Daoy (cell line): ENCODE results near the gene ITGA3. TPM values are rescaled to one million over a fixed set of nuclear protein-coding genes. Genes with fewer than 3 reads are reported as not detected.

Source experiments
- DNase-seq: peaks from one replicate; pipeline ENCODE4 v3.0.0-alpha.2; 2015; ENCODE audit warnings: low read depth
- total RNA-seq: library from RNA; depleted of rRNA; stranded (reverse); fragments of >200 nt; shearing (Covaris generic); gene quantifications from 2 replicates; pipeline ENCODE4 v1.2.3, GENCODE V29; 2014

The ITGA3 gene
- total RNA-seq, 1 experiment from 2014 or later: 70.8 TPM

DNA sequence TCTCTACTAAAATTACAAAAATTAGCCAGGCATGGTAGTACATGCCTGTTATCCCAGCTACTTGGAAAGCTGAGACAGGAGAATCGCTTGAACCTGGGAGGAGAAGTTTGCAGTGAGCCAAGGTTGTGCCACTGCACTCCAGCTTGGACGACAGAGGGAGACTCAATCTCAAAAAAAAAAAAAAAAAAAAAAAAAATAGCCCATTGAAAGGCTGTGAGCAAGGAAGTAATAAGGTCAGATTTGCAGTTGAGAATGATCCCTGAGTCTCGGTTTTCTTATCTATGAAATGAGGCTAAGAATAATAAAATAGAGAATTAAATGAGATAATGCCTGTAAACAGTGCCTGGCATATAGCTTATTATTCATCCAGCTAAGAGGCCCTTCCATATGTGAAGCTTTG, 37.9 kb downstream of the ITGA3 start:
- no peak for DNase-seq

GRCh38 chr17:50094243-50094752, 38.4 kb downstream of the ITGA3 start:
- DNase-seq: peak; percentile 83

DNA sequence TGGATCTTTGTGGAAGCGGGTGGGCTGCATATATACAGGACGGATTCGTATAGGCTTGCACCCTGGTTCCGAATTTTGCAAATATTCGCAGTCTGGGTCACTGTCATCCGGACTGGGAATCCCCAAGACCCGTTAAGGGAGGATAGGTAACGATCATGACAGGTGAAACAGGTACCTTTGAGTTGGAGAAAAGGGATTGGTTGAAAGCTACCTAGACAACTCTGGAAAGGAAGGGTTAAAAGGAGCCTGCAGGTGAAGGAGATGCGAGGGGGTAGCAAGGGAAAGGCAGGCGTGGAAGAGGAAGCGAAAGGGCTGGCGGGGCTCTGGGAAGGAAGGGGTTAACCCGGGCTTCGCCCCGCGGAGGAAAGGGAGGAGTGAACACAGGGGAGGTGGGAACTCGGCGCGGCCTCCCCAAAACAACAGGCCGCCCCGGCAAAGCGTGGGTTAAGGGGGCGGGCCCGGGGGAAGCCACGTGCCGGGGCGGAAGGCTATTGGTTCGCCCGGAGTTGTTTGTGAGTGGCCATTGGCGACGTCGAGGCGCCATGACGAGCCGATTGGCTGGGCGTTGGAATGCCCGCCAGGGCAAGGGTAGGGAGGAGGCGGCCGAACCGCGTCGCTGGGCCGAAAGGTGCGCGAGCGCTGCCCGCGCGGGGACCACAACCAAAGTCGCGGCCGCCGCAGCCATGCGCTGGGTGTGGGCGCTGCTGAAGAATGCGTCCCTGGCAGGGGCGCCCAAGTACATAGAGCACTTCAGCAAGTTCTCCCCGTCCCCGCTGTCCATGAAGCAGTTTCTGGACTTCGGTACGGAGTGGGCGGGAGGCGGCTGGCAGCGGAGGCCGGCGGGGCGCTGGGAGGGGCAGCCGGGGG, 39.1 kb downstream of the ITGA3 start, which contains the start of gene PDK2:
Gene PDK2, plus strand, starts transcription at position 599 of the 867 bp plus-strand sequence. Its CDS starts 85 bp downstream, at position 684.
- peak; percentile 93 for DNase-seq

DNA sequence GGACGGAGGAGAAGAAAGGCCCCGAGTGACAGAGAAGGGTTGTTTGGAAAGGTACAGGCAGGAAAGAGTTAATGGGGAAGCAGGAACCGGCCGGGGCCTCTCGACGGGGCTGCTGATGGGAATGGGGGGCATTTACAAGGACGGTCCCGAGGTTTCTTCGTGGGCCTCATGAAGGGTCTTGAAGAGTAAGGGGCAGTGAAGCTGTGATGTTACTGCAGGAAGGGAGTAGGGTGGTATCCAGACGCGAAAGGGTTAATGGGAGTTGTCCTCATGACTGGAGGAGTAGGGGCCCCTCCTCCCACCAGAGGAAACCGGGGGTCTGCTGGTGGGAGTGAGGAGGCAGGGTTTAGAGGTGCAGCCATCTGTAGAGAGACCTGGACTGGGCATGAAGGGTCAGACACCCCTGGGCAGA, 39.7 kb downstream of the ITGA3 start:
- DNase-seq: no peak

- no peak for DNase-seq
These were observed 40.2 kb downstream of the ITGA3 start for GRCh38 chr17:50096092-50096491.

- DNase-seq: no peak
These were observed 40.8 kb downstream of the ITGA3 start for GRCh38 chr17:50096758-50097157.

- DNase-seq: no peak
These were observed 41.5 kb downstream of the ITGA3 start for GRCh38 chr17:50097455-50097854.

- DNase-seq: no peak
These were observed 42.0 kb downstream of the ITGA3 start for GRCh38 chr17:50097926-50098325.

DNA sequence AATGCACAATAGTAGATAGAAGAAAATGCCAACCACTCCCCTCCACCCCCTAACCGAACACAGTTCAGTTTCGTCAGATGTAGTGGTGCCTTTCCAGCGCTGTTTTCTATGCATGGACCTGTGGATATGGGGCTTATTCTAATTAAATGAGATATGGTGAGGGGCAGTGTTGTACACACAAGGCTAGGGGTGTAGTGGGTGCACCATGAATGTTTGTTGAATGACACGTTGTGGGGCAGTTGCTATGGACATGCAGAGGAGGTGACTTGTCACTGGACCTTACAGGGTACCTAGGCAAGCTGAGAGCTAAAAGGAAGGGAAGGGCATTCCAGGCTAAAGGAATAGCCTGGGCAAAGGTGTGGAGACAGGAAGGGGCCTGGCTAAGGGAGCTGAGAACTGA, 42.7 kb downstream of the ITGA3 start:
- DNase-seq: no peak

DNA sequence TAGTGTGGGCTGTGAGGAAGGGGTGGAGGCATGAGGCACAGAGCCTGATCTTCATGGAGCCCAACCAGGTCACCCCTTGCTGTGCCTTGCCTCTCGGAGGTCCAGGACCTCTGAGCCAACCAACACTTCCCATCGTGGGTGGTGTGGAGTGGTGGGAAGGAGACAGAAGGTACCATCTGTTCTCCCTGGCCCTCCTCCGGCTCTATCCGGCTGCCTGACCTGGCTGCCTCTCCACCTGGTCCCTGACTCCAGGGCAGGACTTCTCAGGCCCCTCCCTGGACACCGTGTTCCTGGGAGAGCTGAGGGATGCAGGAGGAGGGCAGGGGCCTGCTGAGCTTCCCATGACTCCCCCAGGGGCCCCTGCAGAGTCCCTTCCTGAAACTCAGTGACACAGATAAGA, 43.1 kb downstream of the ITGA3 start:
- no peak for DNase-seq

DNA sequence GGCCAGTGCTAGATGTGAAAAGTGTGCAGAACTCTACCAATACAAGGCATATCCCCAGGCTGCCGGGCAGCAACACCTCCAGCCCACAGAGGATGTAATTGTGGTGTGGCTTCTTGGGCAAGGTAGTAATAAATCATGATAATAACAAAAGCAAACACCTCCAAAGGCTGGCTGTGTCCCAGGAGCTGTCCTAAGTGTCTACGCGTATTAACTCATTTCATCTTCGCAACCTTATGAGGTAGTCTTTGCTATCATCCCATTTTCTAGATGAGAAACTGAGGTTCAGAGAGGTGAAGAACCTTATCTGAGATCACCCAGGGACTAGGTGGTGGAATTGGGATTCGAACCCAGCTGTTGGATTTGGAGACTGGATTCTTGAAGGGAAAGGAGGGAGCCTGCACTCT, 44.6 kb downstream of the ITGA3 start:
- DNase-seq: peak; percentile 37

GRCh38 chr17:50100921-50101345, 45.0 kb downstream of the ITGA3 start:
- peak; percentile 35 for DNase-seq

DNA sequence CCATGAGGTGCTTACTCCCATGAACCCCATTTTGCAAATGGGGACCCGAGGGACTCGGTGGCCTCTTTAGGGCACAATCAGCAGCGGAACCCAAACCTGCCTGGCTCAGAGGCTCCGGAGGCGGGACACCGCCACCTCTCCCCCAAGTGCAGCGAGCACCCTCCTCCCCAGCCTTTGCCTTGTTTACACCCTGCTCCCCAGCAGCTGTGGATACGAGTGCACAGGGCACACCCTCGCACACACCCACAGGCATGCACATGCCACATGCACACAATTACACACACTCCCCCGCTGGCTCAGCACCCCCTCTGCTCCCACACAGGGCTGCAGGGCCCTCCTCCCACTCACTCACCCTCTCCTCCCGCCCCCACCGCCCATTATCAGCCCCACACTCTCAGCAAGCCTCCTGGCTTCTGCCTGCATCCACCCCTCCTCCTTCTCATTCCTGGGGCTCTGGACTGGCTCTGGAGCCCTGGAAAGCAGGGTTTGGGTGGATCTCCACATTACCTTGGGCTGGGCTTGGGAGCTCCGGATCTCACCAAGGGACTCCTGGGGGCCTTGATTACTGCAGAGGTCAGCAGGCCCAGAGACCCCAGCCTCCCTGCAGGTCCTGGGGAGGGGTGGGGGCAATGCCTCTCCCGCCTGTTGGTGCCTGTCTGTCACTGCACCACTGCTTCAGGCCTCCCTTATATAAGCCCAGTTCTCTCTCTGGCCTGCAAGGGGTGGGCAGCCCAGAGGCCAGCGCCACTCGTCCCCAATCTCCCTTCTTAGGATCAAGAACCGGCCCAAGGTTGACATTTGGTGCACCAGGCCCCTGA, 45.6 kb downstream of the ITGA3 start:
- DNase-seq: peak; percentile 31

- peak; percentile 44 for DNase-seq
These were observed 46.5 kb downstream of the ITGA3 start for GRCh38 chr17:50102164-50102991.

DNA sequence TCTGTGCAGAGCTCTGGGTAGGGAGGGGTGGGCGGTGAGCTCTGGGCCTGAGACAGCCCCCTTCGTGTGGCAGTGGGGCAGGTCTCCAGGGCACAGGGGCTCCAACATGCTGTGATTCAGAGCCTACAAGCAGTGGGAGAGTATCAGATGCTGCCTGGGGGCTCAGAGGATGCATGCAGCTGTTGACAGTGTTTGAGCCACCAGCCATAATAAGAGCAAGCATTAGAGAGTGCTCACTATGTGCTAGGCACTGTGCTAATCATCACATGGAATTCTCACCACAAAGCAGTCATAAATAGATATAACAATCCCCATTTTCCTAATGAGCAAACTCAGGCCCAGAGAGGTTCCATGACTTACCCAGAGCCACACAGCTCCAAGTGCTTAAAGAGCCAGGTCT, 47.3 kb downstream of the ITGA3 start:
- DNase-seq: no peak

DNA sequence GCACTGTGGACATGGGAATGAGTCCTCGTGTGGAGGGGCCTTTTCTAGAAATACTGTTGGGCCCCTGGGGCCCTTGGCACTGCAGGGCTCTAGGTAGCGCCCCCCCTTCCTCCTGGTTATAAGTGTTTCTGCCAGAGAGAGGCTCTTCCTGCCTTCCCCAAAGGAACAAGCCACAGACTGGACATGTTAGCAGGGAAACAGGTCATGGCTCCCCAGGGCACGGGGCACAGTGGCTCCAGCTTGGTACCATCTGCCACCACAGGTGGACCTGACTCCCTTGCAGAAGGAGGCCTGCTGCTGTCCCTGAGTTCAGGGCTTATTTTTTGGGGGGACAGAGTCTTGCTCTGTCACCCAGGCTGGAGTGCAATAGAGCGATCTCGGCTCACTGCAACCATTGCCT, 48.0 kb downstream of the ITGA3 start:
- no peak for DNase-seq

DNA sequence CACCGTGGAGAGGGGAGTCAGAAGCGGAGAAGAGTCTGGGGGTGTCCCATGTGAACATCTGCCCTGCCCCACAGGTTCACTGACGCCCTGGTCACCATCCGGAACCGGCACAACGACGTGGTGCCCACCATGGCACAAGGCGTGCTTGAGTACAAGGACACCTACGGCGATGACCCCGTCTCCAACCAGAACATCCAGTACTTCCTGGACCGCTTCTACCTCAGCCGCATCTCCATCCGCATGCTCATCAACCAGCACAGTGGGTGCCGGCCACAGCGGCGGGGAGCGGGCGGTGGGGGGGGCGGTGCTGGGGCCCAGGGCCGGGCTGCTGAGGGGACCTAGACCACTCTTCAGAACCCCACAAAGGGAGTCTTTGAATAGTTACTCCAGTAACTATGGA, 49.9 kb downstream of the ITGA3 start:
- no peak for DNase-seq

DNA sequence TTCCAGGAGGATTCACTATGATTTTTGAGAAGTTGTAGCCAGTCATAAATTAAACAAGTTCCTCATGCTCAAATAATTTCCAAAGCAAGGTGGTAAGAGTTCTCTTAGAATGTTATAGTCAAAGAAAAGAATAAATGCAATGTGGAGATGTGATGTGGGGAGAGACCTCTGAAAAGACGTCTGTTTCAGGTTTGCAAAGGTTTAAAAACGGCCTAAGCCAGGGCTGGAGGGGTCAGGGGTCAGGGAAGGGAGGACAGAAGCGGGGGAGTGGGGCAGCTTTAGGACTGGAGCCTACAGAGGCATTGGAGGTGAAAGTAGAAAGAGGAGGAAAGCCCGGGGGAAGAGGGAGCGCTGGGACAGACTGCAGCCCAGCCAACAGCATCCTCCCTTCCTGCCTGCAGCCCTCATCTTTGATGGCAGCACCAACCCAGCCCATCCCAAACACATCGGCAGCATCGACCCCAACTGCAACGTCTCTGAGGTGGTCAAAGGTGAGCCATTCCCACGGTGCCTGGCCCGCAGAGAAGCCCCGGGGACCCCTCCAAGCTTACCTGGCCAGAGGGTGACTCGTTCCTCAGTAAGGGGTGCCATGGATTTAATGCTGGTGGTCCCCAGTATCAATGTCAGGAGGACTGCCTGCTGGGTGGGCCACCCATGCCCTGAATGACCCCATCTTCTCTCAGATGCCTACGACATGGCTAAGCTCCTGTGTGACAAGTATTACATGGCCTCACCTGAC, 50.7 kb downstream of the ITGA3 start:
- no peak for DNase-seq

DNA sequence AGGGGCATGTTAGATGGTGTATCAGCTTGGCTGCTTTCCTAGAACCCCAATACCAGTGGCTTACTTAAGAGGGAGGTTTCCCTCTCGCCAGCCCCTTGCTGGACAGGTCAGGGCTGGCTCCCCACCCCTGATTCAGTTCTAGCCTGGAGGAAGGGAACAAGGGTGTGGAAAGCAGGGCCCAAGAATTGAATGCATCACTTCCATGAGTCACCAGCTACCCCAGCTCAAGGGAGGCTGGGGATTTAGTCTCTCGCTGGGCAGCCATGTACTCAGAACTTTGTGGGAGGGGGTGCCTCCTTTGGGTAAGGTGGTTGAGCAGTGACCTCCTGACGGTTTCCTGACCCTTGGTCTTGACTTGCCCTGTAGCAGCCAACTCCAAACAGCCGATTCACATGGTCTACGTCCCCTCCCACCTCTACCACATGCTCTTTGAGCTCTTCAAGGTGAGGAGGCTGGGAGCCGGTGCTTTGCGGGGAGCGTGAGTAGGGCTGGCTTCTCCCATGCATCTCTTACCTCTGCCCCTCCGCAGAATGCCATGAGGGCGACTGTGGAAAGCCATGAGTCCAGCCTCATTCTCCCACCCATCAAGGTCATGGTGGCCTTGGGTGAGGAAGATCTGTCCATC, 52.0 kb downstream of the ITGA3 start:
- DNase-seq: peak; percentile 54

GRCh38 chr17:50108556-50108955, 52.6 kb downstream of the ITGA3 start:
- DNase-seq: no peak
